ENCODE measurements around the gene MSANTD1.

The MSANTD1 gene

GRCh38 chr4:3217771-3218170, 31.2 kb upstream of the MSANTD1 start:
- Histone ChIP-seq H3F3A (ENCODE audit: control insufficient read depth, insufficient read depth) (no peaks in the 10 kb centered on the region), H3K36me3 (ENCODE audit: control insufficient read depth, low read length) (peaks cover 93% of the 10 kb centered on the region), H3K79me2 (ENCODE audit: control insufficient read depth, low read length) (no peaks in the 10 kb centered on the region), H3K4me3 (ENCODE audit: low read length) (no peak overlapping the region), H3K9me3 (ENCODE audit: control insufficient read depth, insufficient read depth, low read length) (no peaks in the 10 kb centered on the region), H3K9me2 (replicated peaks; ENCODE audit: control insufficient read depth, low read length) (no peaks in the 10 kb centered on the region), H3K27ac (ENCODE audit: low read depth, low read length) (no peak overlapping the region), H4K20me1 (ENCODE audit: control insufficient read depth, insufficient read depth, low read depth, low read length) (no peaks in the 10 kb centered on the region), H3K27me3 (ENCODE audit: control insufficient read depth, low read length) (no peaks in the 10 kb centered on the region), H3K4me2 (ENCODE audit: low read length) (no peak overlapping the region), H3K4me1 (ENCODE audit: control insufficient read depth, low read length) (no peaks in the 10 kb centered on the region)
- TF ChIP-seq EZH2phosphoT487 (IDR thresholded peaks at IDR 0.05; ENCODE audit: borderline replicate concordance, low read length) (no peak), CTCF (IDR thresholded peaks at IDR 0.05; ENCODE audit: low read depth, low read length, poor library complexity, severe bottlenecking) (no peak)

GRCh38 chr4:3218824-3219760, 29.9 kb upstream of the MSANTD1 start:
- peaks cover 93% of the 10 kb centered on the region for H3K36me3 ChIP-seq (ENCODE audit: control insufficient read depth, low read length)
- no peak overlapping the region for H3K4me2 ChIP-seq (ENCODE audit: low read length)
- H3K4me3 ChIP-seq (ENCODE audit: low read length) = no peak overlapping the region
- no peaks in the 10 kb centered on the region for H3K9me2 ChIP-seq (replicated peaks; ENCODE audit: control insufficient read depth, low read length)
- no peaks in the 10 kb centered on the region for H3F3A ChIP-seq (ENCODE audit: control insufficient read depth, insufficient read depth)
- H3K79me2 ChIP-seq (ENCODE audit: control insufficient read depth, low read length) = no peaks in the 10 kb centered on the region
- H3K4me1 ChIP-seq (ENCODE audit: control insufficient read depth, low read length) = no peaks in the 10 kb centered on the region
- H3K9me3 ChIP-seq (ENCODE audit: control insufficient read depth, insufficient read depth, low read length) = no peaks in the 10 kb centered on the region
- no peak for TF ChIP-seq CTCF (IDR thresholded peaks at IDR 0.05; ENCODE audit: low read depth, low read length, poor library complexity, severe bottlenecking)
- no peak for TF ChIP-seq EZH2phosphoT487 (IDR thresholded peaks at IDR 0.05; ENCODE audit: borderline replicate concordance, low read length)
- H3K27me3 ChIP-seq (ENCODE audit: control insufficient read depth, low read length) = no peaks in the 10 kb centered on the region
- no peak overlapping the region for H3K27ac ChIP-seq (ENCODE audit: low read depth, low read length)
- H4K20me1 ChIP-seq (ENCODE audit: control insufficient read depth, insufficient read depth, low read depth, low read length) = no peaks in the 10 kb centered on the region

- no peak overlapping the region for H3K4me3 ChIP-seq (ENCODE audit: low read length)
- TF ChIP-seq CTCF (IDR thresholded peaks at IDR 0.05; ENCODE audit: low read depth, low read length, poor library complexity, severe bottlenecking) = no peak
- TF ChIP-seq EZH2phosphoT487 (IDR thresholded peaks at IDR 0.05; ENCODE audit: borderline replicate concordance, low read length) = no peak
- no peaks in the 10 kb centered on the region for H3K4me1 ChIP-seq (ENCODE audit: control insufficient read depth, low read length)
- H3K27me3 ChIP-seq (ENCODE audit: control insufficient read depth, low read length) = no peaks in the 10 kb centered on the region
- no peak overlapping the region for H3K27ac ChIP-seq (ENCODE audit: low read depth, low read length)
- H3K9me3 ChIP-seq (ENCODE audit: control insufficient read depth, insufficient read depth, low read length) = no peaks in the 10 kb centered on the region
- H3K9me2 ChIP-seq (replicated peaks; ENCODE audit: control insufficient read depth, low read length) = no peaks in the 10 kb centered on the region
- H3K36me3 ChIP-seq (ENCODE audit: control insufficient read depth, low read length) = peaks cover 93% of the 10 kb centered on the region
- H3K4me2 ChIP-seq (ENCODE audit: low read length) = no peak overlapping the region
- H3F3A ChIP-seq (ENCODE audit: control insufficient read depth, insufficient read depth) = no peaks in the 10 kb centered on the region
- no peaks in the 10 kb centered on the region for H4K20me1 ChIP-seq (ENCODE audit: control insufficient read depth, insufficient read depth, low read depth, low read length)
- no peaks in the 10 kb centered on the region for H3K79me2 ChIP-seq (ENCODE audit: control insufficient read depth, low read length)
These were observed 29.0 kb upstream of the MSANTD1 start for GRCh38 chr4:3219761-3220475.
